GM12874 (cell line): Measurements from ENCODE around the gene MLEC.

Experiments
- TF ChIP-seq, protein P1 (sequence below): IDR thresholded peaks from 2 replicates; pipeline ENCODE4 v1.5.1; 2011; ENCODE audit warnings: low read depth, mild to moderate bottlenecking, control low read depth, low read length, moderate library complexity; ENCODE audit not compliant: insufficient read depth

MLEC gene

DNA sequence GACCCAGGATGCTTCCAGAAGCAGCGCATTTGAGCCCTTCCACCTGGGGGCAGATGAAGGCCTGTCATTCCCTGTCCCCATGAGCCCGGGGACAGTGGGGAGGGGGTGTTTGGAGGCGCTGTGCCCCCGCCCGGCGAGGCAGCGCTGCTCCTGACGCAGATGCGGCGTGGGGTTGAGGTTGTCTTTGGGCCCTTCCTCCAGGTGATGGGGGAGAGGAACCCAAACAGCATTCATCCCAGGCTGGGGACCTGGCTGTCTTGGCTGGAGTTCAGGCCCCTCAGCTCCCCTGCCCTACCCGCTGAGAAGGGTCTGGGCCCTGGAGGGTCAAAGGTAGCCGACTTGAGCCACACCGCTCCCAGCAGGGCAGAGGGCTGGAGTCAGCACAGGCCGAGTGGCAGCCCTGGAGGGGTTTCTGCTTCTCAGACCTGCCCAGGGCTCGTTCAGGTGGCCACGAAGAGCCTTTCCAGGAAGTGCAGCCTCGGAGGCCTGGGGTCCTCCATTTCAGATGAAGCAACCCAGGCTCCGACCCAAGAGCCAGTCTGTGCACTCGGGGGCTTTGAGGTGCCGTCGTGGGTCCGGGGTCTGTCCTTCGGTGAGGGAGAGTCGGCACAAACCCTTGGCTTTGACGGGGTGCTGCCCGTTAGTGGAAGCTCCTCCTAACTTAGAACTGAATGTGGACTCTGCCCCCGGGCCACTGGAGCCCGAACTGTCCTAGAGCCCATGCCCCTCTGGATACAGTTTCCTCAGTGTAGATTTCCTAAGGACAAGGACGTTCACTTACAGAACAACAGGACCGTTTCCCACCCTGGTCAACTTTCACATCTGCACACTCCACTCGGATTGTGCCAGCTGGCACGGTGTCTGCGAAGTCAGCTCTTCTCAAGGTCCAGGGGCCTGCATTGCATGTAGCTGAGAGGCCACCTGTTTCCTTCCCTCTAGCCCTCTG, 54.8 kb downstream of the MLEC start:
- TF ChIP-seq, protein P1, sequence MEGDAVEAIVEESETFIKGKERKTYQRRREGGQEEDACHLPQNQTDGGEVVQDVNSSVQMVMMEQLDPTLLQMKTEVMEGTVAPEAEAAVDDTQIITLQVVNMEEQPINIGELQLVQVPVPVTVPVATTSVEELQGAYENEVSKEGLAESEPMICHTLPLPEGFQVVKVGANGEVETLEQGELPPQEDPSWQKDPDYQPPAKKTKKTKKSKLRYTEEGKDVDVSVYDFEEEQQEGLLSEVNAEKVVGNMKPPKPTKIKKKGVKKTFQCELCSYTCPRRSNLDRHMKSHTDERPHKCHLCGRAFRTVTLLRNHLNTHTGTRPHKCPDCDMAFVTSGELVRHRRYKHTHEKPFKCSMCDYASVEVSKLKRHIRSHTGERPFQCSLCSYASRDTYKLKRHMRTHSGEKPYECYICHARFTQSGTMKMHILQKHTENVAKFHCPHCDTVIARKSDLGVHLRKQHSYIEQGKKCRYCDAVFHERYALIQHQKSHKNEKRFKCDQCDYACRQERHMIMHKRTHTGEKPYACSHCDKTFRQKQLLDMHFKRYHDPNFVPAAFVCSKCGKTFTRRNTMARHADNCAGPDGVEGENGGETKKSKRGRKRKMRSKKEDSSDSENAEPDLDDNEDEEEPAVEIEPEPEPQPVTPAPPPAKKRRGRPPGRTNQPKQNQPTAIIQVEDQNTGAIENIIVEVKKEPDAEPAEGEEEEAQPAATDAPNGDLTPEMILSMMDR: no peak

DNA sequence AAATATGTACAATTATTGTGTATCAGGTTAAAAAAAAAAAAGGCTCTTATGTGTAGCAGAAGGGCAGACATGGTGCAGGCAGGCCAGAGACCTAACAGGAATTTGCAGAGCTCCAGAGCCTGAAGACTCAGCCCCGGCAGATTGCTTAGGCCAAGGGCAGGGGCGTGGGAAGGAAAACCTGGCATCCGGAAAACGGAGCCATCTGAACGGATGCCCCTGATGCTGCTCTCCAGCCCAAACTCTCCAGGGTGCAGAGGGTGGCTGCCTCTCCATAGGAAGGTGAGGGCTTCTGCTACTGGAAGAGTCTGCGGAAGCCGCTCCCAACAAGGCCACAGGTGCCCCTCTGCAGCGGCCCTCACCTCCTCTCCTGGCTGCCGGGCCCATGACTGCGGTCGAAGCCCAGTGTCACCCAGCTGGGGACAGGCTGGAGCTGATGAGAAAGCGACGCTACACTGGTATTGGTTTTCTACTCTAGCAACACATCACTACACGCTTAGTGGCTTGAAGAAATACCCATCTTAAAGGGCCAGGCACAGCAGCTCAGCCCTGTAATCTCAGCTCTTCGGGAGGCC, 58.1 kb downstream of the MLEC start:
- TF ChIP-seq, protein P1: no peak

DNA sequence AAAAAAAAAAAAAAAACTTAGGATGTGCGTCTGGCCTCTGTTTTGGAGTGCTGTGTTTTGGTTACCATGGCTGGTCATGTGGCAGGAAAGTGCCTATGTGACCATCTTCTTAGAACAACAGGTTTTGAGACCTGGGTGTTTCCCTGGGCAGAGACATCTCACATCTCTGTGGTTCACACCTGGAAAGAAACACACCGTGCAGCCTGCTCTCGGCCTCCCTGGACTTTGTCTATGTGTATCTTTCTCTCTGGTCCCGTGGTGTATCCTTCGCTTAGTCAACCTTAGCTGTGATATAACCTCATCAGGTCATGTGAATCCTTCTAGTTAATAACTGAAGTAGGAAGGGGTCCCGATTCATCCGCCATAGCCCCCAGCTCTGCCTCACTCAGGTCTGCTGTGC, 61.3 kb downstream of the MLEC start:
- TF ChIP-seq, protein P1: no peak

DNA sequence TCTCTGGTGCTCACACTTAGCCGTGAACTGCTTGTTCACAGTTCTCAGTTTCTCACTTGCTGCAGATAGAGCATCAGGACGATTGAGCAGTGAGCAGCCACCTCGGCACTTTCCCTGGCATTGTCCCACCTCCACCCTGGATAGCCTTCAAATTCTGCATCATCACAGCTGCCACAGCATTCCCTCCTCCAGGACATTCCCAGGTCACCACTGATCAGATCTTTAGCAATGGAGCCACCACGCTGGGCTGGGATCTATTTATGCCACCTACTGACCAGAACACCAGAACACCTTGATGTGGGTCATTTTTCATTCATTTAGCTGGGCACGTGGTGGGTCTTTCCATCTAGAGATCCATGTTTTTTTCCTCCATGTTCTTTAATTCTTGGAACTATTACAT, 62.3 kb downstream of the MLEC start:
- TF ChIP-seq, protein P1: no peak

DNA sequence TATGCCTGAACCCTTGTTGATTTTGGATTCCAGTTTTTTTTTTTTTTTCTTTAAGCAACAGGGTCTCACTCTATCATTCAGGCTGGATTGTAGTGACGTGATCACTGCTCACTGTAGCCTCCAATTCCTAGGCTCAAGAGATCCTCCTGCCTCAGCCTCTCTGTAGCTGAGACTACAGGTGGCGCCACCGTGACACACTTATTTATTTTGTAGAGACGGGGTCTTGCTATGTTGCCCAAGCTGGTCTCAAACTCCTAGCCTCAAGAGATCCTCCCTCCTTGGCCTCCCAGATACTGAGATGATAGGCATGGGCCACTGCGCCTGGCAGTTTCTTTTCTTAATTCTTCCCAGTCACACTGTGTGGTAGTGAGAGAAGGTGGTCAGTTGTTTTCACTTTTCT, 63.9 kb downstream of the MLEC start:
- TF ChIP-seq, protein P1: no peak

DNA sequence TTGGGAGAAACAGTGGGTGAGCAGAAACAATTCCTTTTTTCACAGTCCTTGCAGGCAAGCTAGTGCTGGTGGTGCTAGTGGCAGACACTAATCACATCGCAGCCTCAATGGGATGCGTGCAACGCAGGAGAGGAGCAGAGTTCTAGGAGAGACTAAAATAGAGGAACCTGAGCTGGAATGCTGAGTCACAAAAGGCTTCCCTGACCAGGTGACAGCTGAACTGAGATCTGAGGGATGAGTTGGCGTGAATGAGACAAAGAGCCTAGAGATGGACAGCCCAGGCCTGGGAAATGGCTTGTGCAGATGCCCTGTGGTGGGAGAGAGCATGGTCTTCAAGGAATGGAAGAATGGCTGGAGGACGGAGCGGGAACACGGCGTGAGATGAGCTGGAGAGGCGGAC, 64.4 kb downstream of the MLEC start:
- TF ChIP-seq, protein P1: no peak
